ENCODE results near the gene GRK4. TPM values are rescaled to one million over a fixed set of nuclear protein-coding genes. Genes with fewer than 3 reads are reported as not detected.

Gene GRK4
- total RNA-seq (2021; ENCODE audit: unreplicated experiment) (2.5 TPM), Bru-seq, nascent RNA (percentile 30 among the genes with signal in this experiment), BruChase-seq, experiment 1, labeled RNA remaining after a 2-hour chase (percentile 38 among the genes with signal in this experiment), BruChase-seq, experiment 2, labeled RNA remaining after a 6-hour chase (percentile 40 among the genes with signal in this experiment)
- polyA plus RNA-seq (2012; ENCODE audit: insufficient read length), result 2.1 TPM
- long read RNA-seq, partial matches to known transcripts, result 0 of 3 reads
- long read RNA-seq, other reads (novel, unspliced or antisense), result 2 of 3 reads

- ChIA-PET POLR2A (no interaction called here), CTCF (interaction anchor here (0.7 kb wide), 1 partner anchor 83 kb away, joined by 3 read pairs; no protein-coding TSS in a partner anchor)
- peak; percentile 80 for TF ChIP-seq POLR2AphosphoS5 (IDR thresholded peaks at IDR 0.05; ENCODE audit: low read depth, low read length)
- TF ChIP-seq, protein P1, sequence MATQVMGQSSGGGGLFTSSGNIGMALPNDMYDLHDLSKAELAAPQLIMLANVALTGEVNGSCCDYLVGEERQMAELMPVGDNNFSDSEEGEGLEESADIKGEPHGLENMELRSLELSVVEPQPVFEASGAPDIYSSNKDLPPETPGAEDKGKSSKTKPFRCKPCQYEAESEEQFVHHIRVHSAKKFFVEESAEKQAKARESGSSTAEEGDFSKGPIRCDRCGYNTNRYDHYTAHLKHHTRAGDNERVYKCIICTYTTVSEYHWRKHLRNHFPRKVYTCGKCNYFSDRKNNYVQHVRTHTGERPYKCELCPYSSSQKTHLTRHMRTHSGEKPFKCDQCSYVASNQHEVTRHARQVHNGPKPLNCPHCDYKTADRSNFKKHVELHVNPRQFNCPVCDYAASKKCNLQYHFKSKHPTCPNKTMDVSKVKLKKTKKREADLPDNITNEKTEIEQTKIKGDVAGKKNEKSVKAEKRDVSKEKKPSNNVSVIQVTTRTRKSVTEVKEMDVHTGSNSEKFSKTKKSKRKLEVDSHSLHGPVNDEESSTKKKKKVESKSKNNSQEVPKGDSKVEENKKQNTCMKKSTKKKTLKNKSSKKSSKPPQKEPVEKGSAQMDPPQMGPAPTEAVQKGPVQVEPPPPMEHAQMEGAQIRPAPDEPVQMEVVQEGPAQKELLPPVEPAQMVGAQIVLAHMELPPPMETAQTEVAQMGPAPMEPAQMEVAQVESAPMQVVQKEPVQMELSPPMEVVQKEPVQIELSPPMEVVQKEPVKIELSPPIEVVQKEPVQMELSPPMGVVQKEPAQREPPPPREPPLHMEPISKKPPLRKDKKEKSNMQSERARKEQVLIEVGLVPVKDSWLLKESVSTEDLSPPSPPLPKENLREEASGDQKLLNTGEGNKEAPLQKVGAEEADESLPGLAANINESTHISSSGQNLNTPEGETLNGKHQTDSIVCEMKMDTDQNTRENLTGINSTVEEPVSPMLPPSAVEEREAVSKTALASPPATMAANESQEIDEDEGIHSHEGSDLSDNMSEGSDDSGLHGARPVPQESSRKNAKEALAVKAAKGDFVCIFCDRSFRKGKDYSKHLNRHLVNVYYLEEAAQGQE (IDR thresholded peaks at IDR 0.05; ENCODE audit: insufficient read depth in 1 of 2, low read depth in 2 of 2, low read length in 1 of 2), result no peak
- peak; percentile 98; the same call in 1 of the 2 replicates for TF ChIP-seq SIN3A (IDR thresholded peaks at IDR 0.05; ENCODE audit: borderline replicate concordance, insufficient read depth, low read depth, low read length)
- Histone ChIP-seq H3K4me3 (ENCODE audit: low read depth in 2 of 2, low read length in 2 of 2) (peak within 1 kb of the TSS; percentile 80 to 84), H3K9me3 (ENCODE audit: control insufficient read depth, insufficient read depth, low read depth, low read length) (no peaks in the 10 kb centered on the region), H3K27me3 (ENCODE audit: control insufficient read depth, insufficient read depth, low read length) (no peaks in the 10 kb centered on the region), H3K27ac (ENCODE audit: low read length) (peak within 1 kb of the TSS; percentile 83), H3K36me3 (ENCODE audit: control insufficient read depth, insufficient read depth, low read length) (peaks cover 9% of the 10 kb centered on the region), H3K4me1 (ENCODE audit: control insufficient read depth, insufficient read depth, low read length) (peaks cover 4% of the 10 kb centered on the region)
- in situ Hi-C loops (cut with HindIII; ENCODE audit: low pct_unique_long_range_greater_than_20kb, low sequenced_read_pairs) (no loop called here), intact Hi-C loops (cut with micrococcal nuclease; ENCODE audit: unreplicated experiment) (no loop called here)
- peak; percentile 69 for DNase-seq (ENCODE audit: low read depth, low spot score)
- no TSS peak for BruUV-seq (replicated peaks)
- ATAC-seq, result peak; percentile 94
Measured at GRCh38 chr4:2963175-2963965, at the start of gene GRK4, which contains the start of gene NOP14. Gene GRK4, plus strand, starts transcription at chr4:2963571. Its CDS starts 500 bp downstream, at chr4:2964071. Gene NOP14, minus strand, starts transcription at chr4:2963406. Its CDS starts 87 bp downstream, at chr4:2963319.

DNA sequence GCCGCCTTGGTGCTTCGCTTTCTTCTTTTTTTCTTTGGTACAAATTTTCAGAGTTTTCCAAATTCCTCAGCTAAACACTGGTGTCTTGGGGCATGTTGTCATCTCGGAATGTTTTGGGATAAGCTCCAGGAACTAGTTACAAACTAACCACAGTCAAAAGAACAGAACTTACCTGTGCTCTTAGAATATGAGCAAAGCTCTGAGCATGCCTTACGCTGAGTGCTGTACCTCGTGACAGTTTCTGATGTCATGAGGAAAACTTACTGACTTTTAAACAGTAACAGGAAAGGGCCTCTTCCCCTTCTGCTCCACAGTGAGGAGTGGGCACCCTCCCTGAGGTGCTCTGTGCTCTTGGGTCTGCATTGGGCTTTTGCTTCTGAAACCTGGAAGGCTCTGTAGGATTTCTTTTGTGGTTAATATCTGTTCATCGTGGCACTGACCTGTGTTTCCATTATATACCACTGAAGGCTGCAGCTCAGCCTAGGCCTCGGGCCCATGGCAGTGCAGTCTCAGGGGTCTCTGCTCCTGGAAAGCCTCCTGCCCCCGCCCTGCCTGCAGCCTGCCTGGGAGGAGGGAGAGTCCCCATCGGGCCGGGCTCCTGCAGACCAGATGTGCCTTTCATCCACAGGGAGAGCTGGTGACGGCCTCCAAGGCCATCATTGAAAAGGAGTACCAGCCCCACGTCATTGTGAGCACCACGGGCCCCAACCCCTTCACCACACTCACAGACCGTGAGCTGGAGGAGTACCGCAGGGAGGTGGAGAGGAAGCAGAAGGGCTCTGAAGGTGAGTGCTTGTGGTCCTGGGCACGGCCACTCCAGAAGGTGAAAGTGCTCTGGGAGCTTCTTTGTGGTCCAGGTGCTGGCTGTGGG lies 48.9 kb upstream of the GRK4 start:
- ATAC-seq (peak; percentile 44; the same call in 1 of the 2 replicates), DNase-seq (ENCODE audit: low read depth, low spot score) (no peak)
- Histone ChIP-seq H3K36me3 (ENCODE audit: control insufficient read depth, insufficient read depth, low read length) (no peaks in the 10 kb centered on the region), H3K9me3 (ENCODE audit: control insufficient read depth, insufficient read depth, low read depth, low read length) (no peaks in the 10 kb centered on the region), H3K4me1 (ENCODE audit: control insufficient read depth, insufficient read depth, low read length) (no peaks in the 10 kb centered on the region), H3K27ac (ENCODE audit: low read length) (no peak overlapping the region), H3K4me3 (ENCODE audit: low read depth in 2 of 2, low read length in 2 of 2) (no peak overlapping the region), H3K27me3 (ENCODE audit: control insufficient read depth, insufficient read depth, low read length) (no peaks in the 10 kb centered on the region)
- intact Hi-C loops (cut with micrococcal nuclease; ENCODE audit: unreplicated experiment) (no loop called here), in situ Hi-C loops (cut with HindIII; ENCODE audit: low pct_unique_long_range_greater_than_20kb, low sequenced_read_pairs) (no loop called here)
- ChIA-PET CTCF (no interaction called here), POLR2A (no interaction called here)
- no peak for TF ChIP-seq TCF7L2 (IDR thresholded peaks at IDR 0.05; ENCODE audit: low read depth, low read length)
- TF ChIP-seq, protein P2, sequence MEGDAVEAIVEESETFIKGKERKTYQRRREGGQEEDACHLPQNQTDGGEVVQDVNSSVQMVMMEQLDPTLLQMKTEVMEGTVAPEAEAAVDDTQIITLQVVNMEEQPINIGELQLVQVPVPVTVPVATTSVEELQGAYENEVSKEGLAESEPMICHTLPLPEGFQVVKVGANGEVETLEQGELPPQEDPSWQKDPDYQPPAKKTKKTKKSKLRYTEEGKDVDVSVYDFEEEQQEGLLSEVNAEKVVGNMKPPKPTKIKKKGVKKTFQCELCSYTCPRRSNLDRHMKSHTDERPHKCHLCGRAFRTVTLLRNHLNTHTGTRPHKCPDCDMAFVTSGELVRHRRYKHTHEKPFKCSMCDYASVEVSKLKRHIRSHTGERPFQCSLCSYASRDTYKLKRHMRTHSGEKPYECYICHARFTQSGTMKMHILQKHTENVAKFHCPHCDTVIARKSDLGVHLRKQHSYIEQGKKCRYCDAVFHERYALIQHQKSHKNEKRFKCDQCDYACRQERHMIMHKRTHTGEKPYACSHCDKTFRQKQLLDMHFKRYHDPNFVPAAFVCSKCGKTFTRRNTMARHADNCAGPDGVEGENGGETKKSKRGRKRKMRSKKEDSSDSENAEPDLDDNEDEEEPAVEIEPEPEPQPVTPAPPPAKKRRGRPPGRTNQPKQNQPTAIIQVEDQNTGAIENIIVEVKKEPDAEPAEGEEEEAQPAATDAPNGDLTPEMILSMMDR (IDR thresholded peaks at IDR 0.05), result no peak
- TF ChIP-seq, protein P1 (IDR thresholded peaks at IDR 0.05; ENCODE audit: insufficient read depth in 1 of 2, low read depth in 2 of 2, low read length in 1 of 2), result no peak
- TF ChIP-seq SIN3A (IDR thresholded peaks at IDR 0.05; ENCODE audit: borderline replicate concordance, insufficient read depth, low read depth, low read length), result no peak
- no peak for TF ChIP-seq POLR2AphosphoS5 (IDR thresholded peaks at IDR 0.05; ENCODE audit: low read depth, low read length)
- BruUV-seq (replicated peaks), result no TSS peak
